ENCODE measurements around the gene UBE2H.
"Not testable (repeated sequence)": the region's sequence is repeated elsewhere in the genome, so short reads cannot be mapped to it uniquely, and the experiment has no call there.

UBE2H gene

DNA sequence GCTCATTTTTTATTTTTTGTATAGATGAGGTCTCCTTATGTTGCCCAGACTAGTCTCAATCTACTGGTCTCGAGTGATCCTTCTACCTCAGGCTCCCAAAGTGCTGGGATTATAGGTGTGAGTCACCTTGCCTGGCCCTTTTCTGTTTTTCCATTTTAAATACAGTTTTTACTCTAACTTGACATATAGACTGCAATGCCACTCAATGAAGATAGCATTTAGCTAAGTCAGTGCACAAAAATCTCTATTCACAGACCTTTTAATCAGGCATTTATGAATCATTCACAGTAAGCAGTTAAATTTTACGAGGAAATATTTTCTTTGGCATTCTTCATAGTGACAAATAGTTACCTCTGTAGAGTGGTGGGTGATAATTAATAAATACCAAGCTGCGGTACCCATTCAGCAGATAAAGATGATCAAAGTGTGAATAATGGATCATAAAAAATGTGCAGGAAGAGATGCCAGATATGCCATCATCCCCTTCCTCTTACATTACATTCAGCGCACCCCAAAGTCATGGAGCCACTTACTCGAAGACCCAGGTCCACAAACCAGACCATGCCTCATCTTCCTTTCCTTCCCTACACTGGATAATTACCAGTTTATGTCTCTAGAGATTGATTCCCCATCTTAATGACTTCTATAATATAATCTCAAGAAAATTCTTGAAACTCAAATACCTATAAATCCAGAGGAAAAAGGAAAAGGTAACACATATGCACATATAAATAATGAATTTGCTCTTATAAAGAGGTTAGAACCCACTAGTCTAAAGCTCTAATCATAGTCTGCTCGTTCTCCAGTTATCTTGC lies 56.0 kb downstream of the UBE2H start:
- peaks cover 3% of the 10 kb centered on the region for H3K36me3 ChIP-seq (replicated peaks; ENCODE audit: low read depth, low read length)
- TF ChIP-seq CTCF (IDR thresholded peaks at IDR 0.05; ENCODE audit: low read depth, low read length): no peak
- no peak for TF ChIP-seq EZH2phosphoT487 (IDR thresholded peaks at IDR 0.05; ENCODE audit: low read depth)
- H3K4me3 ChIP-seq (ENCODE audit: low read length): no peak overlapping the region
- peaks cover 32% of the 10 kb centered on the region; the same call in 1 of the 2 replicates for H4K20me1 ChIP-seq (ENCODE audit: insufficient read depth, low read length)
- no peak overlapping the region for H3K9ac ChIP-seq (ENCODE audit: low read length)
- no peaks in the 10 kb centered on the region for H3K27me3 ChIP-seq (ENCODE audit: low read depth, low read length)
- H3K9me3 ChIP-seq (ENCODE audit: insufficient read depth, low read length): no peaks in the 10 kb centered on the region
- no peak overlapping the region for H3K4me2 ChIP-seq (ENCODE audit: low read length)
- no peak overlapping the region for H3K27ac ChIP-seq (ENCODE audit: low read length)
- no peak overlapping the region for H2AFZ ChIP-seq (ENCODE audit: low read depth, low read length)
- H3K79me2 ChIP-seq (ENCODE audit: low read length): no peaks in the 10 kb centered on the region; the same call in 1 of the 2 replicates
- H3K4me1 ChIP-seq (ENCODE audit: low read length): no peaks in the 10 kb centered on the region

GRCh38 chr7:129894184-129894583 lies 58.6 kb downstream of the UBE2H start:
- H4K20me1 ChIP-seq (ENCODE audit: insufficient read depth, low read length): peaks cover 36% of the 10 kb centered on the region; the same call in 1 of the 2 replicates
- H3K4me1 ChIP-seq (ENCODE audit: low read length); H3K4me2 ChIP-seq (ENCODE audit: low read length); H3K79me2 ChIP-seq (ENCODE audit: low read length); H3K9ac ChIP-seq (ENCODE audit: low read length); H3K4me3 ChIP-seq (ENCODE audit: low read length); H3K36me3 ChIP-seq (replicated peaks; ENCODE audit: low read depth, low read length); H2AFZ ChIP-seq (ENCODE audit: low read depth, low read length); H3K27me3 ChIP-seq (ENCODE audit: low read depth, low read length); H3K9me3 ChIP-seq (ENCODE audit: insufficient read depth, low read length); H3K27ac ChIP-seq (ENCODE audit: low read length): not testable (repeated sequence)

- Histone ChIP-seq H4K20me1 (ENCODE audit: insufficient read depth, low read length) (peaks cover 17% of the 10 kb centered on the region; the same call in 1 of the 2 replicates), H2AFZ (ENCODE audit: low read depth, low read length) (no peak overlapping the region), H3K4me3 (ENCODE audit: low read length) (no peak overlapping the region), H3K79me2 (ENCODE audit: low read length) (no peaks in the 10 kb centered on the region), H3K27ac (ENCODE audit: low read length) (no peak overlapping the region), H3K9ac (ENCODE audit: low read length) (no peak overlapping the region), H3K4me2 (ENCODE audit: low read length) (no peak overlapping the region), H3K9me3 (ENCODE audit: insufficient read depth, low read length) (no peaks in the 10 kb centered on the region), H3K27me3 (ENCODE audit: low read depth, low read length) (no peaks in the 10 kb centered on the region), H3K4me1 (ENCODE audit: low read length) (peaks cover 8% of the 10 kb centered on the region; the same call in 1 of the 2 replicates), H3K36me3 (replicated peaks; ENCODE audit: low read depth, low read length) (peaks cover 2% of the 10 kb centered on the region)
- TF ChIP-seq CTCF (IDR thresholded peaks at IDR 0.05; ENCODE audit: low read depth, low read length): no peak
- no peak for TF ChIP-seq EZH2phosphoT487 (IDR thresholded peaks at IDR 0.05; ENCODE audit: low read depth)
These were observed 62.7 kb downstream of the UBE2H start for GRCh38 chr7:129890090-129890489.

DNA sequence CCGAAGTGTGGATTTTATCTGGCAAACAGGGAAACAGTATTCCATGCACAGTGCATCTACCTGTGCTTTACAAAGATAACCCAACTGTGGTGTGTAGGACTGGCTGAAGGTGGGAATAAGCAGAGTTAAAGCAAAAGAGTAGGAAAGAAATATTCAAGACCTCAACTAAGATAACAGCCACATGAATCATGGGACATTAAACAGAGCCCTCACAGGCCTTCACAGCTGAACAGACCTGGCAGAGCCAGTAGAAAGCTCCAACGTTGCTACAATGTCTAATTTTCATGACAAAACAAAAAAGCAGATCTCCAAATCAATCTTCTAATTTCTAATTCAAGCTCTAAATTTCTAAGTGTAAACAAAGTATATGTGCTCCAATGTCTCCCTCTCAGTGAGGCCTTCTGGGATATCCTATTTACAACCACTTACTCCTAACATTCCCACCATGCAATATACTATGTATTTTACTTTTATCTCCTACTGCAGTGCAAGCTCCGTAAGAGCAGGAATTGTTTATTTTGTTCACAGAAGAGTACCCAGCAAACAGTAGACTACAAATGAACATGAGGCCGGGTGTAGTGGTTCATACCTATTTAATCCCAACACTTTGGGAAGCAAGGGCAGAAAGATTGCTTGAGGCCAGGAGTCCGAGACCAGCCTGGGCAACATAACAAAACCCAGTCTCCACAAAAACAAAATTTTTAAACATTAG lies 63.5 kb downstream of the UBE2H start:
- Histone ChIP-seq H3K36me3 (replicated peaks; ENCODE audit: low read depth, low read length) (peaks cover 2% of the 10 kb centered on the region), H3K4me2 (ENCODE audit: low read length) (no peak overlapping the region)

More for the DNA sequence above, 63.5 kb downstream of the UBE2H start:
- Histone ChIP-seq H3K4me1 (ENCODE audit: low read length) (peaks cover 8% of the 10 kb centered on the region; the same call in 1 of the 2 replicates), H3K9me3 (ENCODE audit: insufficient read depth, low read length) (no peaks in the 10 kb centered on the region), H3K27ac (ENCODE audit: low read length) (no peak overlapping the region), H2AFZ (ENCODE audit: low read depth, low read length) (no peak overlapping the region), H3K4me3 (ENCODE audit: low read length) (no peak overlapping the region), H3K9ac (ENCODE audit: low read length) (no peak overlapping the region), H3K79me2 (ENCODE audit: low read length) (no peaks in the 10 kb centered on the region), H4K20me1 (ENCODE audit: insufficient read depth, low read length) (peaks cover 14% of the 10 kb centered on the region; the same call in 1 of the 2 replicates), H3K27me3 (ENCODE audit: low read depth, low read length) (no peaks in the 10 kb centered on the region)
- no peak for TF ChIP-seq CTCF (IDR thresholded peaks at IDR 0.05; ENCODE audit: low read depth, low read length)
- no peak for TF ChIP-seq EZH2phosphoT487 (IDR thresholded peaks at IDR 0.05; ENCODE audit: low read depth)
